NCI-H2196 treated with DMSO at 0.1 percent for 48 hours (cell line): ENCODE data around the gene ANKRD34A.

ENCODE experiments used
- DNase-seq: peaks from one replicate; lab custom pipeline; 2025; ENCODE audit not compliant: unreplicated experiment; lab: John Stamatoyannopoulos, UW

Gene ANKRD34A

GRCh38 chr1:145964328-145965118 is at the start of gene ANKRD34A, which contains the start of gene POLR3GL:
Gene ANKRD34A (minus strand): TSS chr1:145964575. CDS start chr1:145961759, 2,816 bp downstream.
Gene POLR3GL (plus strand): TSS chr1:145964690. CDS start chr1:145974866, 10,176 bp downstream.
- DNase-seq: peak; percentile 90

GRCh38 chr1:146013559-146013922 is 49.2 kb upstream of the ANKRD34A start:
- DNase-seq: no peak

- peak; percentile 65 for DNase-seq
Measured at GRCh38 chr1:146012703-146013558, 48.6 kb upstream of the ANKRD34A start.

- DNase-seq: no peak
Measured at GRCh38 chr1:146010126-146010738, 45.9 kb upstream of the ANKRD34A start.

- DNase-seq: no peak
Measured at GRCh38 chr1:146007489-146008133, 43.2 kb upstream of the ANKRD34A start.

GRCh38 chr1:146001709-146002108 is 37.3 kb upstream of the ANKRD34A start:
- no peak for DNase-seq

GRCh38 chr1:145999321-146000024 is 35.1 kb upstream of the ANKRD34A start:
- DNase-seq: peak; percentile 86

- no peak for DNase-seq
Measured at GRCh38 chr1:145997718-145998023, 33.3 kb upstream of the ANKRD34A start.

GRCh38 chr1:145997016-145997717 is 32.8 kb upstream of the ANKRD34A start:
- no peak for DNase-seq

GRCh38 chr1:145996433-145997015 is 32.1 kb upstream of the ANKRD34A start, which contains the start of gene TXNIP:
Gene TXNIP (minus strand): TSS chr1:145996579. CDS start chr1:145996266, 313 bp downstream.
- DNase-seq: peak; percentile 96

- no peak for DNase-seq
Measured at GRCh38 chr1:145995964-145996432, 31.6 kb upstream of the ANKRD34A start.

- no peak for DNase-seq
Measured at GRCh38 chr1:145995148-145995881, 30.9 kb upstream of the ANKRD34A start.

GRCh38 chr1:145994391-145995120 is 30.2 kb upstream of the ANKRD34A start:
- no peak for DNase-seq

GRCh38 chr1:145993618-145994390 is 29.4 kb upstream of the ANKRD34A start:
- DNase-seq: no peak

- DNase-seq: no peak
Measured at GRCh38 chr1:145992958-145993617, 28.7 kb upstream of the ANKRD34A start.

- DNase-seq: no peak
Measured at GRCh38 chr1:145992502-145992936, 28.1 kb upstream of the ANKRD34A start.
